HG02798 (cell line): Measurements from ENCODE around the gene CACNA1E.
"Not testable (repeated sequence)": the region's sequence is repeated elsewhere in the genome, so short reads cannot be mapped to it uniquely, and the experiment has no call there.

Source experiments
- ATAC-seq: cut with Tn5 transposase; IDR thresholded peaks from one replicate; pipeline ENCODE4 v1.9.1; 2021; ENCODE audit warnings: mild to moderate bottlenecking; ENCODE audit not compliant: unreplicated experiment, poor library complexity

Gene CACNA1E

GRCh38 chr1:181793831-181794230 lies 310.5 kb downstream of the CACNA1E start:
- ATAC-seq = no peak

- ATAC-seq = no peak
These were observed 311.0 kb downstream of the CACNA1E start for GRCh38 chr1:181794332-181794731.

GRCh38 chr1:181798191-181798926 lies 315.0 kb downstream of the CACNA1E start:
- ATAC-seq = no peak

GRCh38 chr1:181801617-181802016 lies 318.3 kb downstream of the CACNA1E start:
- ATAC-seq = no peak

GRCh38 chr1:181802466-181802865 lies 319.1 kb downstream of the CACNA1E start:
- no peak for ATAC-seq

- ATAC-seq = no peak
These were observed 320.1 kb downstream of the CACNA1E start for GRCh38 chr1:181803421-181803820.

GRCh38 chr1:181804989-181805388 lies 321.7 kb downstream of the CACNA1E start:
- ATAC-seq = no peak

- no peak for ATAC-seq
These were observed 323.4 kb downstream of the CACNA1E start for GRCh38 chr1:181806746-181807145.

GRCh38 chr1:181807251-181807650 lies 323.9 kb downstream of the CACNA1E start:
- no peak for ATAC-seq

GRCh38 chr1:181809991-181810545 lies 326.8 kb downstream of the CACNA1E start:
- ATAC-seq = no peak

- no peak for ATAC-seq
These were observed 328.9 kb downstream of the CACNA1E start for GRCh38 chr1:181812208-181812607.

GRCh38 chr1:181813266-181813665 lies 329.9 kb downstream of the CACNA1E start:
- no peak for ATAC-seq

- no peak for ATAC-seq
These were observed 333.3 kb downstream of the CACNA1E start for GRCh38 chr1:181816608-181817007.

GRCh38 chr1:181817091-181817490 lies 333.8 kb downstream of the CACNA1E start:
- ATAC-seq = no peak

GRCh38 chr1:181818459-181818858 lies 335.1 kb downstream of the CACNA1E start:
- ATAC-seq = no peak

GRCh38 chr1:181818943-181819342 lies 335.6 kb downstream of the CACNA1E start:
- ATAC-seq = no peak

- no peak for ATAC-seq
These were observed 338.4 kb downstream of the CACNA1E start for GRCh38 chr1:181821701-181822100.

GRCh38 chr1:181832173-181832880 lies 349.0 kb downstream of the CACNA1E start:
- ATAC-seq = not testable (repeated sequence)

- ATAC-seq = no peak
These were observed 362.8 kb downstream of the CACNA1E start for GRCh38 chr1:181846001-181846645.

- ATAC-seq = no peak
These were observed 363.4 kb downstream of the CACNA1E start for GRCh38 chr1:181846681-181847080.

- no peak for ATAC-seq
These were observed 365.8 kb downstream of the CACNA1E start for GRCh38 chr1:181849071-181849470.
